Raji (cell line): Measurements from ENCODE around the gene SLC48A1.

ENCODE experiments used
- POLR2A ChIP-seq: IDR thresholded peaks from 2 replicates; pipeline ENCODE4 v1.6.1; 2011; ENCODE audit warnings: low read depth, low read length, control low read depth; ENCODE audit not compliant: insufficient read depth

SLC48A1 gene

GRCh38 chr12:47776471-47777143 lies 3.6 kb downstream of the SLC48A1 start:
- no peak for TF ChIP-seq POLR2A

- TF ChIP-seq POLR2A = no peak
Observed at GRCh38 chr12:47777151-47777550, 4.1 kb downstream of the SLC48A1 start.

GRCh38 chr12:47777741-47778558 lies 4.9 kb downstream of the SLC48A1 start:
- no peak for TF ChIP-seq POLR2A

GRCh38 chr12:47778881-47779280 lies 5.8 kb downstream of the SLC48A1 start:
- TF ChIP-seq POLR2A = no peak

GRCh38 chr12:47779301-47779942 lies 6.4 kb downstream of the SLC48A1 start:
- no peak for TF ChIP-seq POLR2A

GRCh38 chr12:47779943-47780504 lies 7.0 kb downstream of the SLC48A1 start:
- TF ChIP-seq POLR2A = no peak

- TF ChIP-seq POLR2A = no peak
Observed at GRCh38 chr12:47781479-47782371, 8.7 kb downstream of the SLC48A1 start.

GRCh38 chr12:47782372-47782770 lies 9.3 kb downstream of the SLC48A1 start:
- no peak for TF ChIP-seq POLR2A

GRCh38 chr12:47783024-47783755 lies 10.2 kb downstream of the SLC48A1 start:
- TF ChIP-seq POLR2A = no peak

GRCh38 chr12:47783821-47784819 lies 11.1 kb downstream of the SLC48A1 start:
- no peak for TF ChIP-seq POLR2A

GRCh38 chr12:47785036-47785886 lies 12.2 kb downstream of the SLC48A1 start:
- TF ChIP-seq POLR2A = no peak

- no peak for TF ChIP-seq POLR2A
Observed at GRCh38 chr12:47785887-47786661, 13.0 kb downstream of the SLC48A1 start.
